Keratinocyte (primary cell): ENCODE measurements around the gene PTPN14.

ENCODE experiments used
- EZH2 ChIP-seq: IDR thresholded peaks from one replicate; pipeline ENCODE4 v1.6.1; 2012; ENCODE audit warnings: inconsistent platforms, mild to moderate bottlenecking, low read length, moderate library complexity
- TF ChIP-seq, protein P1 (sequence below), 3 experiments: IDR thresholded peaks in 1 of 3; conservative IDR thresholded peaks in 1 of 3; optimal IDR thresholded peaks in 1 of 3; 2 replicates in 2 of 3; 3 replicates in 1 of 3; pipeline versions ENCODE3 to v1.5.1; 2011; ENCODE audit warnings: low read length in 3 of 3, mild to moderate bottlenecking in 3 of 3, moderate library complexity in 2 of 3, control low read depth in 1 of 3, inconsistent platforms in 1 of 3; ENCODE audit not compliant: insufficient read depth in 2 of 3; ENCODE audit errors: extremely low read depth in 1 of 3

DNA sequence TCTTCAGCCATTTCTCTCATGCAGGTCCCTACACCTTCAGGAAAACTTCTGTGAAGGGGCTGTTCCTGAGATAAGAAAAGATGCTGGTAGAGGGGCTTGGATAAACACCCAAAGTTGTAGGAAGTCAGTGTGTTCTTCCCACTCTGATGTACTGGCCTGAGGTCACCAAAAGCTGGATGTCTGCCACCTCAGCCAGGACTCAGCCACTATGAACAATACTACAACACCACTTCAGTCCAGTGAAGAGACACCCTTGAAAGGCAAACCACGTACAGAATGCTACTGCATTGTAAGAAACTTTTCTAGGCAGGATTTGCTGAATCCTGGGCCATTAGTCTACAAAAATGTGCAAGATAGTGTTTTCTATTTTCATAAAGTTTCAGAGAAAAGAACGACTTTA lies 2.4 kb downstream of the PTPN14 start:
- TF ChIP-seq, protein P1, sequence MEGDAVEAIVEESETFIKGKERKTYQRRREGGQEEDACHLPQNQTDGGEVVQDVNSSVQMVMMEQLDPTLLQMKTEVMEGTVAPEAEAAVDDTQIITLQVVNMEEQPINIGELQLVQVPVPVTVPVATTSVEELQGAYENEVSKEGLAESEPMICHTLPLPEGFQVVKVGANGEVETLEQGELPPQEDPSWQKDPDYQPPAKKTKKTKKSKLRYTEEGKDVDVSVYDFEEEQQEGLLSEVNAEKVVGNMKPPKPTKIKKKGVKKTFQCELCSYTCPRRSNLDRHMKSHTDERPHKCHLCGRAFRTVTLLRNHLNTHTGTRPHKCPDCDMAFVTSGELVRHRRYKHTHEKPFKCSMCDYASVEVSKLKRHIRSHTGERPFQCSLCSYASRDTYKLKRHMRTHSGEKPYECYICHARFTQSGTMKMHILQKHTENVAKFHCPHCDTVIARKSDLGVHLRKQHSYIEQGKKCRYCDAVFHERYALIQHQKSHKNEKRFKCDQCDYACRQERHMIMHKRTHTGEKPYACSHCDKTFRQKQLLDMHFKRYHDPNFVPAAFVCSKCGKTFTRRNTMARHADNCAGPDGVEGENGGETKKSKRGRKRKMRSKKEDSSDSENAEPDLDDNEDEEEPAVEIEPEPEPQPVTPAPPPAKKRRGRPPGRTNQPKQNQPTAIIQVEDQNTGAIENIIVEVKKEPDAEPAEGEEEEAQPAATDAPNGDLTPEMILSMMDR (optimal IDR thresholded peaks at IDR 0.05 in 1 of 3, IDR thresholded peaks at IDR 0.05 in 1 of 3, conservative IDR thresholded peaks at IDR 0.05 in 1 of 3; ENCODE audit: extremely low read depth in 1 of 3, insufficient read depth in 2 of 3, low read length in 3 of 3) = no peak
- TF ChIP-seq EZH2 = no peak
